IMR-90 (cell line): ENCODE measurements around the gene RER1. TPM values are rescaled to one million over a fixed set of nuclear protein-coding genes. Genes with fewer than 3 reads are reported as not detected.
A peak's percentile ranks its signal among the peaks of the same experiment; 100 is the strongest.

Experiments
- ATAC-seq: fragments of 200-7000 bp; cut with Tn5 transposase; 2 replicates; pipeline ENCODE4 v1.9.1; 2020; ENCODE audit warnings: low read depth, mild to moderate bottlenecking, moderate library complexity
- BruUV-seq: library from RNA; stranded (reverse); fragments of 400-500 nt; replicated peaks from 2 replicates; lab custom pipeline; 2021; lab: Mats Ljungman, UMichigan
- CTCF ChIA-PET: fragments of 300-600 bp; formaldehyde crosslinking; extraction: SDS; loops from one replicate; lab custom pipeline; 2021; ENCODE audit warnings: antibody characterized with exemption; lab: Yijun Ruan, JAX
- POLR2A ChIA-PET: fragments of 300-600 bp; sonication (Branson Sonifier 250); formaldehyde crosslinking; loops from one replicate; lab custom pipeline; 2022; ENCODE audit warnings: antibody characterized with exemption; ENCODE audit not compliant: unreplicated experiment; lab: Charles Lee
- DNase-seq: peaks from one replicate; pipeline ENCODE4 v3.0.0; 2013
- H2AFZ ChIP-seq: replicated peaks from 2 replicates; pipeline ENCODE3; 2013; ENCODE audit warnings: low read length, mild to moderate bottlenecking; ENCODE audit not compliant: poor library complexity
- H2AK5ac ChIP-seq: 2 replicates; pipeline ENCODE4 v1.6.1; 2013; ENCODE audit warnings: low read depth, low read length, inconsistent platforms
- H2AK9ac ChIP-seq: replicated peaks from 2 replicates; pipeline ENCODE3; 2013; ENCODE audit warnings: mild to moderate bottlenecking, low read depth, low read length, moderate library complexity; ENCODE audit not compliant: poor library complexity
- H2BK120ac ChIP-seq: 2 replicates; pipeline ENCODE4 v1.6.1; 2013; ENCODE audit warnings: low read depth, low read length, inconsistent platforms
- H2BK15ac ChIP-seq: 3 replicates; pipeline ENCODE4 v1.6.1; 2013; ENCODE audit warnings: low read depth, low read length, inconsistent platforms
- H2BK20ac ChIP-seq: 2 replicates; pipeline ENCODE4 v1.6.1; 2013; ENCODE audit warnings: low read depth, mild to moderate bottlenecking, inconsistent platforms, low read length, moderate library complexity
- H2BK5ac ChIP-seq: 2 replicates; pipeline ENCODE4 v1.6.1; 2013; ENCODE audit warnings: mild to moderate bottlenecking, low read depth, low read length, inconsistent platforms; ENCODE audit not compliant: poor library complexity, severe bottlenecking
- H3K14ac ChIP-seq: replicated peaks from 2 replicates; pipeline ENCODE4 v1.6.1; 2013; ENCODE audit warnings: low read depth, low read length, inconsistent platforms
- H3K18ac ChIP-seq: 2 replicates; pipeline ENCODE4 v1.6.1; 2013; ENCODE audit warnings: low read depth, low read length, control low read depth
- H3K23ac ChIP-seq: 2 replicates; pipeline ENCODE4 v1.6.1; 2013; ENCODE audit warnings: low read depth, low read length, inconsistent platforms
- H3K27ac ChIP-seq: 2 replicates; pipeline ENCODE4 v1.5.1; 2013; ENCODE audit warnings: mild to moderate bottlenecking, control low read depth, low read length; ENCODE audit not compliant: insufficient read depth
- H3K27me3 ChIP-seq: 2 replicates; pipeline ENCODE4 v1.6.1; 2013; ENCODE audit warnings: low read length; ENCODE audit not compliant: control insufficient read depth, insufficient read depth
- H3K36me3 ChIP-seq: 2 replicates; pipeline ENCODE4 v1.6.1; 2013; ENCODE audit warnings: low read length, mixed read lengths; ENCODE audit not compliant: control insufficient read depth, insufficient read depth
- H3K4ac ChIP-seq: 2 replicates; pipeline ENCODE4 v1.6.1; 2013; ENCODE audit warnings: low read depth, low read length, inconsistent platforms
- H3K4me1 ChIP-seq: 2 replicates; pipeline ENCODE4 v1.6.1; 2013; ENCODE audit warnings: low read length, mixed read lengths; ENCODE audit not compliant: control insufficient read depth, insufficient read depth
- H3K4me2 ChIP-seq: 2 replicates; pipeline ENCODE4 v1.6.1; 2013; ENCODE audit warnings: low read depth, mild to moderate bottlenecking, control low read depth, low read length, moderate library complexity
- H3K4me3 ChIP-seq: 2 replicates; pipeline ENCODE4 v1.5.1; 2013; ENCODE audit warnings: low read depth, mild to moderate bottlenecking, control low read depth, low read length, moderate library complexity; ENCODE audit not compliant: insufficient read depth
- H3K56ac ChIP-seq: 2 replicates; pipeline ENCODE4 v1.6.1; 2013; ENCODE audit warnings: low read length, inconsistent platforms; ENCODE audit not compliant: insufficient read depth; ENCODE audit errors: extremely low read depth
- H3K79me1 ChIP-seq, 2 experiments: 2 replicates each; pipeline ENCODE4 v1.6.1; 2013; ENCODE audit warnings: low read length in 2 of 2, inconsistent platforms in 1 of 2, low read depth in 1 of 2
- H3K9ac ChIP-seq: 2 replicates; pipeline ENCODE4 v1.6.1; 2013; ENCODE audit warnings: low read depth, low read length, control low read depth
- H3K9me1 ChIP-seq: 2 replicates; pipeline ENCODE4 v1.6.1; 2013; ENCODE audit warnings: low read length, inconsistent platforms; ENCODE audit not compliant: insufficient read depth
- H3K9me3 ChIP-seq: 2 replicates; pipeline ENCODE4 v1.6.1; 2013; ENCODE audit warnings: low read length; ENCODE audit not compliant: control insufficient read depth, insufficient read depth
- H4K20me1 ChIP-seq: 2 replicates; pipeline ENCODE4 v1.6.1; 2013; ENCODE audit warnings: low read length, inconsistent platforms; ENCODE audit not compliant: insufficient read depth
- H4K5ac ChIP-seq: 2 replicates; pipeline ENCODE4 v1.6.1; 2013; ENCODE audit warnings: mild to moderate bottlenecking, low read depth, low read length, control low read depth
- H4K8ac ChIP-seq, 2 experiments: 2 replicates each; pipeline ENCODE4 v1.6.1; 2013; ENCODE audit warnings: low read depth in 2 of 2, low read length in 2 of 2, control low read depth in 1 of 2, inconsistent platforms in 1 of 2
- H4K91ac ChIP-seq: 2 replicates; pipeline ENCODE4 v1.6.1; 2013; ENCODE audit warnings: low read depth, low read length, inconsistent platforms; ENCODE audit not compliant: insufficient read depth
- BHLHE40 ChIP-seq: fragments of 150-350 bp; IDR thresholded peaks from 2 replicates; pipeline ENCODE4 v1.6.1; 2016; ENCODE audit warnings: mild to moderate bottlenecking, low read depth, low read length
- CEBPB ChIP-seq: IDR thresholded peaks from 2 replicates; pipeline ENCODE4 v1.6.1; 2012; ENCODE audit warnings: low read depth, low read length, improper control_type of control experiment
- CHD1 ChIP-seq: IDR thresholded peaks from 2 replicates; pipeline ENCODE4 v1.6.1; 2012; ENCODE audit warnings: low read depth, low read length, improper control_type of control experiment
- CTCF ChIP-seq: conservative IDR thresholded peaks from 2 replicates; pipeline ENCODE4 v1.5.1; 2012; ENCODE audit warnings: mild to moderate bottlenecking, low read depth, low read length, improper control_type of control experiment
- FOS ChIP-seq: fragments of 150-350 bp; IDR thresholded peaks from 2 replicates; pipeline ENCODE4 v1.6.1; 2016; ENCODE audit warnings: low read depth, low read length
- MAFK ChIP-seq: IDR thresholded peaks from 2 replicates; pipeline ENCODE4 v1.6.1; 2012; ENCODE audit warnings: low read depth, low read length, improper control_type of control experiment
- MAZ ChIP-seq: IDR thresholded peaks from 2 replicates; pipeline ENCODE4 v1.6.1; 2012; ENCODE audit warnings: low read depth, mild to moderate bottlenecking, low read length, improper control_type of control experiment, moderate library complexity, borderline replicate concordance
- MXI1 ChIP-seq: IDR thresholded peaks from 2 replicates; pipeline ENCODE4 v1.6.1; 2012; ENCODE audit warnings: low read depth, mild to moderate bottlenecking, low read length, moderate library complexity, borderline replicate concordance
- NFE2L2 ChIP-seq: fragments of 150-350 bp; IDR thresholded peaks from 2 replicates; pipeline ENCODE4 v1.6.1; 2016; ENCODE audit warnings: low read depth, mild to moderate bottlenecking, low read length
- POLR2A ChIP-seq: IDR thresholded peaks from 2 replicates; pipeline ENCODE4 v1.6.1; 2012; ENCODE audit warnings: mild to moderate bottlenecking, low read depth, low read length
- RAD21 ChIP-seq: IDR thresholded peaks from 2 replicates; pipeline ENCODE4 v1.6.1; 2012; ENCODE audit warnings: low read length, improper control_type of control experiment
- RCOR1 ChIP-seq: IDR thresholded peaks from 2 replicates; pipeline ENCODE4 v1.6.1; 2012; ENCODE audit warnings: mild to moderate bottlenecking, low read length, improper control_type of control experiment; ENCODE audit not compliant: insufficient replicate concordance
- RFX5 ChIP-seq: IDR thresholded peaks from 2 replicates; pipeline ENCODE4 v1.8.0; 2012; ENCODE audit warnings: low read depth, mild to moderate bottlenecking, low read length, moderate library complexity
- SMC3 ChIP-seq: fragments of 150-350 bp; IDR thresholded peaks from 2 replicates; pipeline ENCODE4 v1.6.1; 2016; ENCODE audit warnings: low read depth, mild to moderate bottlenecking, antibody characterized with exemption, low read length, moderate library complexity
- USF2 ChIP-seq: fragments of 150-350 bp; IDR thresholded peaks from 2 replicates; pipeline ENCODE4 v1.6.1; 2017; ENCODE audit warnings: mild to moderate bottlenecking, antibody characterized with exemption, low read length, low read depth
- WGBS, 2 experiments: methylation state at CpG; one replicate each; pipeline versions ENCODE4 v1.1.5 to v1.1.7; 2013; ENCODE audit warnings: missing lambda C conversion rate in 2 of 2; ENCODE audit not compliant: insufficient read length in 1 of 2; ENCODE audit errors: extremely low coverage in 2 of 2; 5-methylcytosine and 5-hydroxymethylcytosine counted together
- dilution Hi-C: fragments of 300-500 bp; cut with HindIII; formaldehyde crosslinking; loops from one replicate; pipeline ENCODE4 v1.14.3; 2018; ENCODE audit warnings: low sequenced_read_pairs; ENCODE audit not compliant: unreplicated experiment
- in situ Hi-C: fragments of 300-500 bp; cut with MboI; formaldehyde crosslinking; loops from 3 replicates; pipeline ENCODE4 v1.14.3; 2019; ENCODE audit warnings: low sequenced_read_pairs, inconsistent platforms, mixed read lengths
- intact Hi-C: fragments of 100-400 bp; cut with micrococcal nuclease; formaldehyde crosslinking; loops from 2 replicates; pipeline ENCODE4 v1.10.0; 2022
- polyA plus RNA-seq, 3 experiments: library from polyadenylated mRNA; depleted of rRNA; stranded (reverse); fragments of >200 nt; gene quantifications; 2 replicates each; pipeline ENCODE4 v1.2.3, GENCODE V29; 2012; ENCODE audit warnings: low replicate concordance in 1 of 3
- total RNA-seq: library from RNA; depleted of rRNA; stranded (reverse); fragments of >200 nt; gene quantifications from 2 replicates; pipeline ENCODE4 v1.2.3, GENCODE V29; 2012
- TF ChIP-seq, protein P1 (sequence below): fragments of 150-350 bp; IDR thresholded peaks from 2 replicates; pipeline ENCODE4 v1.6.1; 2016; ENCODE audit warnings: low read depth, mild to moderate bottlenecking, low read length, moderate library complexity, borderline replicate concordance

The RER1 gene
- total and polyA plus RNA-seq, 2 of the 4 experiments (the other 2 are of a cell fraction), result 47.1 to 240 TPM

DNA sequence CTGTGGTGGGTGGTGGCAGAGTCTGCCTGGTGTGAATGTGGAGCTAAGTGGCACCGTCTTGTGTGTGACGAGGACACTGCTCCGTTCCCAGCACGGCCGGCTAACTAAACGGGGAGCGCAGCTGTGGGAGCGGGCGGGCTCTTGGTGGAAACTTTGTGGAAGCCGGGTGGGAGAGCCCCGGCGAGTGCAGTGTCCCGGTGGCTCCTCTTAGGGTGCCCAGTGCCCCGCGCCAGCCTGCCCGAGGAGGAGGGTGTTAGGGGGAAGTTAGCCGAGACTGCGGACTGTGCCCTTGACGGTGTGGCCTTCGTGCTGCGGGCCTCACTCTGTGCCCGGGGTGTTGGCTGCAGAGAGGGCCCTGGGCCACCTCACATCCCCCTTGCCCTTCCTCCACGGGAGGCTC is 10.8 kb downstream of the RER1 start:
- Histone ChIP-seq H3K18ac (no peak overlapping the region), H4K8ac (no peak overlapping the region), H3K27me3 (no peaks in the 10 kb centered on the region), H2AFZ (no peak overlapping the region), H3K23ac (no peak overlapping the region), H2AK9ac (peak overlapping the region; percentile 17), H2BK15ac (no peak overlapping the region), H3K27ac (no peak overlapping the region), H3K9me3 (no peaks in the 10 kb centered on the region), H3K4me3 (no peak overlapping the region), H3K4me1 (peaks cover 8% of the 10 kb centered on the region), H4K20me1 (peaks cover 42% of the 10 kb centered on the region), H2BK20ac (no peak overlapping the region), H2BK5ac (no peak overlapping the region), H3K14ac (no peak overlapping the region), H4K91ac (no peak overlapping the region), H3K36me3 (peaks cover 87% of the 10 kb centered on the region), H2BK120ac (no peak overlapping the region), H3K9me1 (no peaks in the 10 kb centered on the region), H3K9ac (no peak overlapping the region), H2AK5ac (no peak overlapping the region), H3K4me2 (no peak overlapping the region), H3K4ac (no peak overlapping the region), H4K5ac (no peak overlapping the region), H3K79me1 (peaks cover 21 to 62% of the 10 kb centered on the region in 2 experiments), H3K56ac (no peak overlapping the region)
- ATAC-seq, result no peak
- TF ChIP-seq, protein P1, sequence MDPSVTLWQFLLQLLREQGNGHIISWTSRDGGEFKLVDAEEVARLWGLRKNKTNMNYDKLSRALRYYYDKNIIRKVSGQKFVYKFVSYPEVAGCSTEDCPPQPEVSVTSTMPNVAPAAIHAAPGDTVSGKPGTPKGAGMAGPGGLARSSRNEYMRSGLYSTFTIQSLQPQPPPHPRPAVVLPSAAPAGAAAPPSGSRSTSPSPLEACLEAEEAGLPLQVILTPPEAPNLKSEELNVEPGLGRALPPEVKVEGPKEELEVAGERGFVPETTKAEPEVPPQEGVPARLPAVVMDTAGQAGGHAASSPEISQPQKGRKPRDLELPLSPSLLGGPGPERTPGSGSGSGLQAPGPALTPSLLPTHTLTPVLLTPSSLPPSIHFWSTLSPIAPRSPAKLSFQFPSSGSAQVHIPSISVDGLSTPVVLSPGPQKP, result no peak
- no peak for TF ChIP-seq NFE2L2
- TF ChIP-seq CHD1, result no peak
- no peak for TF ChIP-seq RFX5
- no peak for TF ChIP-seq CTCF
- TF ChIP-seq POLR2A, result no peak
- no peak for TF ChIP-seq SMC3
- no peak for TF ChIP-seq USF2
- no peak for TF ChIP-seq MXI1
- TF ChIP-seq MAFK, result no peak
- TF ChIP-seq RAD21, result no peak
- no peak for TF ChIP-seq MAZ
- no peak for TF ChIP-seq RCOR1
- no peak for TF ChIP-seq BHLHE40
- TF ChIP-seq CEBPB, result no peak
- no peak for TF ChIP-seq FOS
- WGBS, 2 experiments, result 96% methylated on average over 13 of the region's 23 CpGs; no CpG with 5 or more reads in 1 of the 2 experiments
- BruUV-seq, result no TSS peak
- in situ Hi-C loops (loop anchor here (25.0 kb wide), 1 partner anchor 910 kb away; no protein-coding TSS in a partner anchor), intact Hi-C loops (no loop called here), dilution Hi-C loops (no loop called here)
- no peak for DNase-seq
- ChIA-PET CTCF (no interaction called here), POLR2A (no interaction called here)
